OCI-LY3 (cell line): ENCODE measurements around the gene ZNF385D.

Experiments
- EZH2phosphoT487 ChIP-seq: fragments of 200-600 bp; shearing (Covaris generic); IDR thresholded peaks from 2 replicates; pipeline ENCODE4 v1.6.1; 2018; ENCODE audit warnings: antibody characterized with exemption, mixed run types, low read depth
- TF ChIP-seq, protein P1 (sequence below): fragments of 200-600, 300-600 bp; sonication (generic); IDR thresholded peaks from 2 replicates; pipeline ENCODE4 v1.5.1; 2014; ENCODE audit warnings: antibody characterized with exemption, low read length, low read depth

DNA sequence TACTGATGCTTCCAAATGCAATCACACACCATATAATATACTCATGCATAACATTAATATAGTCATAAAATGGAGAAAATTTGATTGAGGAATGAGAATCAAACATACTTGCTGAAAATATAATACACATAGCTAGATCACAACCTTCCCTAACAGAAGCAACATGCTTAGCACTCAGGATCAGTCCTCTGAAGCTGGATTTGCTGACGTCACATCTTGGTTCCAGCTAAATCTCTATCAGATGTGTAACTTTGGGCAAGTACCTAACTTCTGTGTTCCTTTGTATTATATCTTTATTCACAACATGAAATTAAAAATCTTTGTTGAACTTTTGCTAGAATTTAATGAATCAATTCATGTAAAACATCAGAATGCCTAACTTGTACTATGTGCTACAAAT lies 263.5 kb downstream of the ZNF385D start:
- TF ChIP-seq, protein P1, sequence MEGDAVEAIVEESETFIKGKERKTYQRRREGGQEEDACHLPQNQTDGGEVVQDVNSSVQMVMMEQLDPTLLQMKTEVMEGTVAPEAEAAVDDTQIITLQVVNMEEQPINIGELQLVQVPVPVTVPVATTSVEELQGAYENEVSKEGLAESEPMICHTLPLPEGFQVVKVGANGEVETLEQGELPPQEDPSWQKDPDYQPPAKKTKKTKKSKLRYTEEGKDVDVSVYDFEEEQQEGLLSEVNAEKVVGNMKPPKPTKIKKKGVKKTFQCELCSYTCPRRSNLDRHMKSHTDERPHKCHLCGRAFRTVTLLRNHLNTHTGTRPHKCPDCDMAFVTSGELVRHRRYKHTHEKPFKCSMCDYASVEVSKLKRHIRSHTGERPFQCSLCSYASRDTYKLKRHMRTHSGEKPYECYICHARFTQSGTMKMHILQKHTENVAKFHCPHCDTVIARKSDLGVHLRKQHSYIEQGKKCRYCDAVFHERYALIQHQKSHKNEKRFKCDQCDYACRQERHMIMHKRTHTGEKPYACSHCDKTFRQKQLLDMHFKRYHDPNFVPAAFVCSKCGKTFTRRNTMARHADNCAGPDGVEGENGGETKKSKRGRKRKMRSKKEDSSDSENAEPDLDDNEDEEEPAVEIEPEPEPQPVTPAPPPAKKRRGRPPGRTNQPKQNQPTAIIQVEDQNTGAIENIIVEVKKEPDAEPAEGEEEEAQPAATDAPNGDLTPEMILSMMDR = no peak
- no peak for TF ChIP-seq EZH2phosphoT487
